ENCODE measurements around the gene MANSC4.
"Not testable (repeated sequence)": the region's sequence is repeated elsewhere in the genome, so short reads cannot be mapped to it uniquely, and the experiment has no call there.

MANSC4 gene

DNA sequence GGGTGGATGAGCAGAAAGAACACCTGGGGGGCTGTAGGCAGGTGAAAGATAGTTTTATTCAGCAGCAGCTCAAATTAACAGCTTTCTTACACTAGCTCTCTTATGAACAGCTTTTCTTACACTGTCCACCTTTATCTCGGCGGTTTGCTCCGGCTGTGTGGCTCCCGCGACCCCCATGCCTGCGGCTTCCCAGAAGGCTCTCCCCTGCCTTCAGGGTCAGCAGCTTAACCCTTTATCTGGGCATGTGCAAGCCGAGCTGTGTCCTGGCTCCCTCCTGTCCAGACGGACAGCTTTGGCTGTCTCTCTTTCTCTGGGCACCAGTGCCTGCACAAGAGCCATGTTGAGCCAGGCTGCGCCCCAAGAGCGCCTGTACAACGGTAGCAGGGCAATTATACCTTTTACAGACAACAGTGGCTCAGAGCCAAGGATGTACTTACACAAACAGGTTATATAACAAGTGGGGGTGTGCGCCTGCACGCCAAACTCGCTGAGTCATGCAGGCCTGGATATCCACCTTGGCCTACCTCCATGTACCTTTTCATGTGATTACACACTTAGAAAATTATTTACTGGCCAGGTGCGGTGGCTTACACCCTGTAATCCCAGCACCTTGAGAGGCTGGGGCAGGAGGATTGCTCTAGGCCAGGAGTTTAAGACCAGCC is 28.5 kb downstream of the MANSC4 start:
- no peak for DNase-seq (ENCODE audit: low read depth)

DNA sequence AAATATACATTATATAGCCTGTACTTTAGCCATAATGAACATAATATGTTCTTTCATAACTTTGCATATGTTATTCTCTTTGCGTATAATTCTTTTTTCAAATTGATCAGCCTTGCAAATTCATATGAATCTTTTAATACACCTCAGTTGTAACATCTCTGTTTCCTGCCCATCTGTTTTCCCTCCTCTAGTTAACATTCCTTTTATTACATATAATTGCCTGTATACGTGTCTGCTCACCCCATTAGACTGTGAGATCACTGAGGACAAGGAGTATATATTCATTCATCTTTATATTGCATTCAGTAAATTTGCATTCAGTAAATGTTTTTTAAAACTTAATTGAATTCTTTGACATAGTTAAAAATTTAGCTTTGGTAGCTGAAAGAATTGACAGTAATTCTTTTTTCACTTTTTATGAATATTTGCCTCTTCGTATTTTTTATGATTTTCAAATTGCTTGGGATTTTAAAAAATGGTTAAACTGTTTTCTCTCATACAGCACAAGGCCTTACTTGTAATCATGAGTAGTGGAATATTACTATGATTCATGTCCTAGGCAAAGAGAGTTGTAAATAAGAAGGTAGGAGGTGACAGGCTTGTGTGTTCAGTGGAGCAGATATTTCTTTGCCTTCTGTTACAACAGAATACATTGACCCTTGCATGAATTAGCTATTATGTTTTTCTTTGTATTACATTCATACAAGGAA is 32.8 kb downstream of the MANSC4 start:
- no peak for DNase-seq (ENCODE audit: low read depth)

GRCh38 chr12:27745734-27746133 is 34.3 kb downstream of the MANSC4 start:
- DNase-seq (ENCODE audit: low read depth) = not testable (repeated sequence)

DNA sequence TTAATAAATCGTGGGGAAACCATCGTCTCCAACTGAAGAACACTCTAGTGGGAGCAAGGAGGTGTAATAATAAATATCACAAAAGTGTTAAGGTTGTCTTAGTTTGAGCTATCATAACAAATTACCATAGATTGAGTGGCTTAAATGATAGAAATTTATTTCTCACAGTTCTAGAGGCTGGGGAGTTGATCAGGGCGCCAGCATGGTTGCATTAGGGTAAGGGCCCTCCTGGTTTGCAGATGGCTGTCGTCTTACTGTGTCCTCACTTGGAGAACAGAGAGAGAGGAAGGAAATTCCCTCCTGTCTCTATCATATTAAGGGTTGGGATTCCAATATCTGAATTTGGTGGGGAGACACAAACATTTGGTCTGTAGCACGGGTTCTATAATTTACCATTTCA is 36.4 kb downstream of the MANSC4 start:
- no peak for DNase-seq (ENCODE audit: low read depth)

- not testable (repeated sequence) for DNase-seq (ENCODE audit: low read depth)
Observed at GRCh38 chr12:27734321-27734720, 45.7 kb downstream of the MANSC4 start.

GRCh38 chr12:27733791-27734190 is 46.2 kb downstream of the MANSC4 start:
- DNase-seq (ENCODE audit: low read depth) = no peak

DNA sequence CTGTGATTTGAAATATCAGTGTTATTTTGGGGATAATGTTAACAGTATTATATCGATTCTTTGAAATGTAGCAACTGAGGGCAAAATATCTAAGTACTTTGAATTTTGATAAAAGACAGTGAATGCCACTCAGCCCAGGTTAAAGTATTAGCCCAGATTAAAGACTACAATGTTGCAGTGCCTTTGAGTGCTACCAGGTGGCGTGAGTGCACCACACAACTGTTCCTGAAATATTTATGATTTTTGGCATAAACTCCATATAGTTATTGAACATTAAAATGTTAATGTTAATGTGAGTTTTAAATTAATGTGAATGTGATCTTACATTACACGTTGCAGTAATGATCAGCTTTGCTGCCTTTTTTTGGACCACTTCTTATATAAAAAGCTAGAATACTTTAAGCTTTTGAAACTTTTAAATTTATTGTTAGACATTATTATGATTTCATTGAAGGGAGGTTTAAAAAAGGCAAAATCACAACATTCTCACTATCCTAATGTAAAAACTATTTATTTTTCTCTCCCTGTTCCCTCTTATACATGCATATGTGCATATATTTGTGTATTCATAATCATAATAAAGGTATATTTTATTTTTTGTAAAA is 46.9 kb downstream of the MANSC4 start:
- no peak for DNase-seq (ENCODE audit: low read depth)

DNA sequence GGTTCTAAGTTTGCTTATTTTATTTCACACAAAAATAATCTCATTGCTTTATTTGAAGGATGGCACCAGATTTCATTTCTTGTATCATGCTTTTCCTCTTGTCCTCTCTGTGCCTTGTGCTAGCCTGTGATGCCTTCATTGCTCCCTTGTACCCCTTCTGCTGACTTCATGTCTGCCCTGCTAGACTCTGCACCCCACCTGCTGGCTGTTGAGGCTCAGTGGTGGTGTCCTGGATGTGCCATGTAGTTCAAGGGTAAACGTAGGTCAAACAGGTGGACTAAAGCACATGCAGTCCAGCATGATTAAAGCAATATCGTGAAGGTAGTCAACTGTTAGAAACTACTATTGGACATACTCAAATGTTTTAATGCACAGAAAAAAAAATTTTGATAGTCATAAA is 47.8 kb downstream of the MANSC4 start:
- DNase-seq (ENCODE audit: low read depth) = no peak

DNA sequence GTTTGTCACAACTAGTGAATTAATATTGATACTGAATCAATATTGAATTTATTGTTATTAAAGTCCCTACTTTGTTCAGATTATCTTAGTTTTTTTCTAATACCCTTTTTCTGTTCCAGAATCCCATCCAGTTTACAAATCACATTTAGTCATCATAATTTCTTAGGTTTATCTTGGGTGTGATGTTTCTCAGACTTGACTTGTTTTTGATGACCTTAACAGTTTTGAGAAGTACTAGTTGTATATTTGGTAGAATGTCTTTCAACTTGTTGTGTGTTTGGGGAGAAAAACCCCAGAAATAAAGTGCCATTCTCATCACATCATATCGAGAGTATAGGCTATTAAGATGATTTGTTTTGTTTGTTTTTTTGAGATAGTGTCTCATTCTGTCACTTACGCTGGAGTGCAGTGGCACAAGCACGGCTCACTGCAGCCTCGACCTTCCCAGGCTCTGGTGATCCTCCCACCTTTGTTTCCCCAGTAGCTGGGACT is 49.9 kb downstream of the MANSC4 start:
- no peak for DNase-seq (ENCODE audit: low read depth)

DNA sequence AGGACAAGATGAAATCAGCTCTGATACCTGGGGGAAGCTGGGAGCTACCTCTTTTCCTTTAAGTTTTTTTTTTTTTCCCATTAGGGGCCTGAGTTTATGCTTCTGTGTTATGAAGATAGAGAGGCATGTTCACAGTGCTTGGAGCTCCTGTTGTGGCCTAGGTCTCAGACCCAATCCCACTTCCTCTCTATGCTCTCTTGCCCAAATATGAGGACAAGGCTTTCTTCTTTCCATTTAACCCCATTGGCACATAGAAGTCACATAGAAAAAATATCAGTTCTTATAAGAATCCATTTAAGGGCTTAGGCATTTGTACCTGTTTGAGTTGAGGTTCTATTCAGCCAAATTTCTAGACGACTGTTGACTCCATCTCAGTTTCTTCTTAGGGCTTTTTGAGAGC is 56.8 kb downstream of the MANSC4 start:
- DNase-seq (ENCODE audit: low read depth) = no peak
